Mucosa of descending colon (tissue), 3 donors: ENCODE results near the gene SCRN1. TPM values are rescaled to one million over a fixed set of nuclear protein-coding genes. Genes with fewer than 3 reads are reported as not detected.

Experiments
- ATAC-seq: fragments of 200-7000 bp; cut with Tn5 transposase; one replicate; pipeline ENCODE4 v1.9.1; 2020; ENCODE audit warnings: mild to moderate bottlenecking, moderate library complexity
- DNase-seq, 3 donors: peaks; one replicate each; pipeline ENCODE4 v3.0.0-alpha.2; 2020
- H3K36me3 ChIP-seq: fragments of 200-600 bp; one replicate; pipeline ENCODE4 v1.8.0; 2021; ENCODE audit warnings: low read depth, mild to moderate bottlenecking
- H3K4me1 ChIP-seq: fragments of 200-600 bp; one replicate; pipeline ENCODE4 v1.8.0; 2021; ENCODE audit warnings: low read depth, mild to moderate bottlenecking
- H3K4me3 ChIP-seq: fragments of 200-600 bp; one replicate; pipeline ENCODE4 v1.8.0; 2021; ENCODE audit warnings: mild to moderate bottlenecking
- H3K9me3 ChIP-seq: fragments of 200-600 bp; one replicate; pipeline ENCODE4 v1.8.0; 2021; ENCODE audit warnings: mild to moderate bottlenecking
- CTCF ChIP-seq: fragments of 200-600 bp; IDR thresholded peaks from one replicate; pipeline ENCODE4 v1.8.0; 2022; ENCODE audit warnings: antibody characterized with exemption, mild to moderate bottlenecking
- intact Hi-C, 2 donors: fragments of 100-400 bp; cut with DNase I in 1 of 2; cut with micrococcal nuclease in 1 of 2; formaldehyde crosslinking; loops; one replicate each; pipeline versions ENCODE4 v1.11.0 to v1.11.1; 2022; cut with DNase I, micrococcal nuclease
- total RNA-seq, 3 donors: library from RNA; stranded (reverse); fragmentation: NEBNext Ultra II Directional in 2 of 3; extraction: Animal tissue kit (Norgen Biotek cat#: 25700) in 2 of 3; gene quantifications; one replicate each; pipeline versions ENCODE4 v1.2.1 to v1.2.4, GENCODE V29; 2021 to 2023
- donor health status: DM: no; HTN: no; CAD: no; lungs with moderate emphysema.
- donor health status: DM: no; HTN: no; CAD: no.
- donor health status: DM: no; HTN: yes; CAD: no.

The SCRN1 gene
- total RNA-seq, 3 donors from 2014 or later: 6.4 to 60.2 (median 11.2) TPM

GRCh38 chr7:30029696-30030095 is 40.1 kb upstream of the SCRN1 start:
- ATAC-seq: no peak
- intact Hi-C loops: no loop called here
- peaks cover 30% of the 10 kb centered on the region for H3K4me1 ChIP-seq
- H3K36me3 ChIP-seq: no peaks in the 10 kb centered on the region
- no peaks in the 10 kb centered on the region for H3K9me3 ChIP-seq
- H3K4me3 ChIP-seq: no peak overlapping the region
- no peak for TF ChIP-seq CTCF
- peak in 1 of 3 donors; percentile 29 for DNase-seq

DNA sequence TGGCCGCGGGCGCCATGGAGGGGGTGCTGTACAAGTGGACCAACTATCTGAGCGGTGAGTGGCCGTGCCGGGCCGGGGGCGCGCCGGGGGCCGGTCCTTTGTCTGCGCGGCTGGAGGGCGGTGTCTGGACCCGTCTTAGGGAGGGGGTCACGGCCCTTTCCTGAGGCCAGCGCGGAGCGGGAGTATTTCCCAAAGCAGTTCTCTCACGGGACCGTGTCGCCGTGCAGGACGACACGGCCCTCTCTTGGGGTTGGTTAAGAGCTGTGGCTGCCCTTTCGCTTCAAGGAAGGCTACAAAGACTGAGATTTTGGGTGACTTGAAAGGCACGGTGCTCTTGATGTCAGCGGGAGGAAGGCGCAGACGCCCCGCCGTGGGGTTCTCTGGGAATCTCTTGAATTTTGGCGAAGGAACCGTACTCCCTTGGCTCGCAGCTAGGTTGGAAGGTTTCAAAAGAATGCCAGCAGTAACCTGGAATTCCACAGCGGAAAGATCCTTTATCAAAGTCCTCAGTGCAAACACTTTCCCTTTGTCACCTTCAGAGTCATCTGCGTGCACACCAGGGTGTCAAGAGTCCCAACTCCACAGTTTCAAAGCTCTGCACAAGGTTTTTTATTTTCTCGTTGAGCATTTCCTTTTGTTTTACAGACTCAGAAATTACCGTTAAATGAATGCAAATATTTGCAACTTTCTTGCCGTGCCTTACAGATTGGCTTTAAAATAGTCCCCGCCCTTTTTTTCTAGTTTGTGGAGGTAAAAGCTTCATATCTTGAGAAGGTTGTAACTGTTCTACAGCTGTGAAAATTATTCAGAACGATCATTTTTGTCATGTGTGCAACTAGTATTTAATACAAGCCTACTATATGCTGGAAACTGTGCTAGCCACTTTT is 39.4 kb upstream of the SCRN1 start:
- Histone ChIP-seq H3K9me3 (no peaks in the 10 kb centered on the region), H3K4me3 (peak overlapping the region; percentile 73), H3K36me3 (no peaks in the 10 kb centered on the region), H3K4me1 (peaks cover 32% of the 10 kb centered on the region)
- DNase-seq (peak in 1 of 3 donors; percentile 55), ATAC-seq (peak; percentile 25)
- intact Hi-C loops: no loop called here
- TF ChIP-seq CTCF: no peak

DNA sequence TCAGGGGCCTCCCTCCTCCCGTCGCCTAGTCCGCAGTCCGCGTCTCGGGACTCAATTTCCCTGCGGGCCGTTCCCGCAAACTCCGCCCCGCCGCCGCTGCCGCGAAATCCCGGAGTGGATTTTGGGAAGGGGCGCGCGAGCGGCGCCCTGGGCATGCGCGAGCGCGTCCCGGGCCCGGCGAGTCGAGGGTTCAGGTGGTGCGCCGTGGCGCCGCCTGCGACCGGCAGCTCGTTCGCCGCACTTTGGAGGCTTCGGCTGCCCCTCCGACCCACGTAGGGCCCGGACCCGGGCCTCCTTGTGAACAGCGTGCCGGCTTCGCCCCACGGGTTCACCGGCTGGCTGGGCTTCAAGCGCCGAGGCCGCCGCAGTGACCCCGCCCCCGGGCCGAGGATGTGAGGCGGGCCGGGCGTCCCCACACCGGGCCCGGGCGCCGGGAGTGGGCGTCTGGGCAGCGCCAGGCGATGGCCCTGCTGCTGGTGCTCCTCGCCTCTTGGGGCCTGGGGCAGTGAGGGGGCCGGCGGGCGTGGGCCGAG is 38.7 kb upstream of the SCRN1 start, which contains the start of gene PLEKHA8:
PLEKHA8 (plus strand) TSS at position 197 of the 533 bp plus-strand sequence. CDS start 351 bp downstream, outside the sequence.
- TF ChIP-seq CTCF: no peak
- intact Hi-C loops: no loop called here
- Histone ChIP-seq H3K36me3 (no peaks in the 10 kb centered on the region), H3K4me3 (peak within 1 kb of the TSS; percentile 73), H3K9me3 (no peaks in the 10 kb centered on the region), H3K4me1 (peaks cover 33% of the 10 kb centered on the region)
- ATAC-seq (peak; percentile 81), DNase-seq (peak; percentile 91 to 97 (median 93))

GRCh38 chr7:30027740-30028215 is 38.2 kb upstream of the SCRN1 start:
- intact Hi-C loops: no loop called here
- H3K4me1 ChIP-seq: peaks cover 30% of the 10 kb centered on the region
- ATAC-seq: no peak

GRCh38 chr7:30027065-30027456 is 37.5 kb upstream of the SCRN1 start:
- peaks cover 23% of the 10 kb centered on the region for H3K4me1 ChIP-seq
- no peaks in the 10 kb centered on the region for H3K36me3 ChIP-seq
- TF ChIP-seq CTCF: no peak
- ATAC-seq (peak; percentile 10), DNase-seq (no peak)
- no peaks in the 10 kb centered on the region for H3K9me3 ChIP-seq
- intact Hi-C loops: no loop called here
- peak overlapping the region; percentile 12 for H3K4me3 ChIP-seq

More at GRCh38 chr7:30027740-30028215, 38.2 kb upstream of the SCRN1 start:
- no peak for TF ChIP-seq CTCF
- H3K4me3 ChIP-seq: peak overlapping the region; percentile 73
- no peaks in the 10 kb centered on the region for H3K9me3 ChIP-seq
- no peaks in the 10 kb centered on the region for H3K36me3 ChIP-seq
- no peak for DNase-seq
